CD1c-positive myeloid dendritic cell (primary cell): ENCODE results near the gene QDPR.

Source experiments
- DNase-seq: peaks from one replicate; pipeline ENCODE4 v3.0.0-alpha.2; 2016; ENCODE audit errors: extremely low spot score

QDPR gene

GRCh38 chr4:17528551-17529165 lies 16.8 kb upstream of the QDPR start:
- no peak for DNase-seq

- DNase-seq, result no peak
Measured at GRCh38 chr4:17526695-17527477, 15.0 kb upstream of the QDPR start.

- no peak for DNase-seq
Measured at GRCh38 chr4:17523662-17524061, 11.8 kb upstream of the QDPR start.

- DNase-seq, result no peak
Measured at GRCh38 chr4:17521595-17521994, 9.7 kb upstream of the QDPR start.

- no peak for DNase-seq
Measured at GRCh38 chr4:17517664-17518063, 5.8 kb upstream of the QDPR start.

- DNase-seq, result no peak
Measured at GRCh38 chr4:17516980-17517379, 5.1 kb upstream of the QDPR start.

GRCh38 chr4:17515445-17516407 lies 3.8 kb upstream of the QDPR start:
- DNase-seq, result no peak

GRCh38 chr4:17514865-17515264 lies 3.0 kb upstream of the QDPR start, which contains the start of gene CLRN2:
Gene CLRN2, plus strand, starts transcription at chr4:17515165. Its CDS starts 102 bp downstream, at chr4:17515267.
- no peak for DNase-seq

GRCh38 chr4:17512973-17513665 lies 1.2 kb upstream of the QDPR start:
- DNase-seq, result no peak

- DNase-seq, result peak; percentile 44
Measured at GRCh38 chr4:17511509-17511949, 361 bp downstream of the QDPR start.

GRCh38 chr4:17511051-17511450 lies 839 bp downstream of the QDPR start:
- no peak for DNase-seq

- no peak for DNase-seq
Measured at GRCh38 chr4:17510582-17510981, 1.3 kb downstream of the QDPR start.

GRCh38 chr4:17504081-17504480 lies 7.8 kb downstream of the QDPR start:
- no peak for DNase-seq

- DNase-seq, result no peak
Measured at GRCh38 chr4:17502756-17503155, 9.1 kb downstream of the QDPR start.

GRCh38 chr4:17500574-17500973 lies 11.3 kb downstream of the QDPR start:
- no peak for DNase-seq

GRCh38 chr4:17497890-17498523 lies 13.9 kb downstream of the QDPR start:
- DNase-seq, result no peak

- DNase-seq, result no peak
Measured at GRCh38 chr4:17494258-17495190, 17.4 kb downstream of the QDPR start.

- DNase-seq, result no peak
Measured at GRCh38 chr4:17493619-17494018, 18.3 kb downstream of the QDPR start.

GRCh38 chr4:17492876-17493275 lies 19.0 kb downstream of the QDPR start:
- no peak for DNase-seq
